GM21390 (cell line): Measurements from ENCODE around the gene GAN.

Source experiments
- ATAC-seq: cut with Tn5 transposase; IDR thresholded peaks from one replicate; pipeline ENCODE4 v1.9.1; 2021; ENCODE audit not compliant: unreplicated experiment

GAN gene

GRCh38 chr16:81349608-81350305 is 35.0 kb downstream of the GAN start:
- ATAC-seq = no peak

DNA sequence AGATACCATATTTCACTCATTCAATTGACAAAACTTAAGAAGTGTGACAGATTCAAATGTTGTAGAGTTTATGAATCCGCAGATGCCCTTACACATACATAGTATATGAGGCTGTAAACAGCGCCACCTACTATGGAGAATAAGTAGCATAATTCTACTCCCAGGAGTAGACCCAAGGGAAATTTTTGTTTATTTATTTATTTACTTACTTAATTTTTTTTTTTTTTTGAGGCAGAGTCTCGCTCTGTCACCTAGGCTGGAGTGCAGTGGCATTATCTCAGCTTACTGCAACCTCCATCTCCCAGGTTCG is 35.5 kb downstream of the GAN start:
- no peak for ATAC-seq

GRCh38 chr16:81353895-81354294 is 39.1 kb downstream of the GAN start:
- no peak for ATAC-seq

- no peak for ATAC-seq
Measured at GRCh38 chr16:81357711-81358260, 43.0 kb downstream of the GAN start.

DNA sequence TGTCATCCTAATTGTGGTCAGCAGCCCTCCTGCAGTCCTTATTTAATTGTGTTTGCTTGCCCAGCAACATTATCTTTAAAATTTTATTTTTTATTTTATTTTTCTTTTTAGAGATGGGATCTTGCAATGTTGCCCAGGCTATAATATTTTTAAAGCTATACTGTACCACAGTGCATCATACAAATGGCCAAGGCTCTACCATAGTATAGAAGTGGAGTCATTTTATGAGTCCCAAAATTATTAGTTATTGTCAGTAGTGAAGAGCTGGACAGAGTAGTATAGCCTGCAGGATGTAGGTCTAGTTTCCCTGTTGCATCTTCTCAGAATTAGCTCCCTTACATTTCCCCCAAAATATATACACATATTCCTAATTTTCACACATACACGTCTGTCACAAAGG is 44.1 kb downstream of the GAN start:
- no peak for ATAC-seq

- ATAC-seq = no peak
Measured at GRCh38 chr16:81360135-81360534, 45.4 kb downstream of the GAN start.

DNA sequence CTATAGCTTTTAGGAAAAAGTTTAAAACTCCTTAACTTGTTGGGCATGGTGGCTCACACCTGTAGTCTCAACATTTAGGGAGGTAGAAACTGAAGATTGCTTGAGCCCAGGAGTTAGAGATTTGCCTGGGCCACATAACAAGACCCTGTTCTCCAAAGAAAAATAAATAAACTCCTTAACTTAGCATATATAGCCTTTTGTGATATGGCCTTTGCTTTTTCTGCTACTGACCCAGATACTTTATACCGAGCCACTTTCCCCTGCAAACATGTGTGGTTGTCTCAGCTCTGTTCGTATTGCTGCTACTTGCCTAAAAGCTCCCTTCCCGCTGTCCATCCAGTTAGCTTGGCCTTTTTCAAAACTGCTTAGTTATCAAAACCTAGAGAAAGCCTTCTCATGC is 51.0 kb downstream of the GAN start:
- no peak for ATAC-seq

DNA sequence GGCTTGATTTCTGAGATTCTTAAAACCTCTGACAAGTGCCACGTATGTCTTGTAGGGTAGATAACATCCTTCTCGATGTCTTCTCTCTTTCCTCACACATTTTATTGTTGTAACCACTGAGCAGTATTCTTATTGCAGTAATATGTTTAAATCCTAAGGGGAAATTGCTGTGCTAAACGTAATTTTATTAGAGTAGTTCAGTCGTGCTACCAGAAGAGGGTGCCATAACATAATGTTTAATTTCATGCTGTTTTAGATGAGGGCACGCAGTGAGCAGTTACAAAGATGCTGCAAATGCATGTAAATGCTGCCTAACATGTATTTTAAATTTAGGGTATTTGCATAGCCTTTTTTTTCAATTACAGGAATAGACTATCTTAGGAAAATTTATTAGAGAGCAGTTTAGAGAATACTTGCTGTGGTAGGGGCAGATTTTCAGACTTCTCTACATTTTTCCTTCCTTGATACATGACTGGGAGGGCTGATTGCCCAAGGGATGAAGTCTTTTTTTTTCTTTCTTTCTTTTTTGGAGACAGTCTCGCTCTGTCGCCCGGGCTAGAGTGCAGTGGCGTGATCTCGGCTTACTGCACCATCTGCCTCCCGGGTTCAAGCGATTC is 51.7 kb downstream of the GAN start:
- no peak for ATAC-seq

DNA sequence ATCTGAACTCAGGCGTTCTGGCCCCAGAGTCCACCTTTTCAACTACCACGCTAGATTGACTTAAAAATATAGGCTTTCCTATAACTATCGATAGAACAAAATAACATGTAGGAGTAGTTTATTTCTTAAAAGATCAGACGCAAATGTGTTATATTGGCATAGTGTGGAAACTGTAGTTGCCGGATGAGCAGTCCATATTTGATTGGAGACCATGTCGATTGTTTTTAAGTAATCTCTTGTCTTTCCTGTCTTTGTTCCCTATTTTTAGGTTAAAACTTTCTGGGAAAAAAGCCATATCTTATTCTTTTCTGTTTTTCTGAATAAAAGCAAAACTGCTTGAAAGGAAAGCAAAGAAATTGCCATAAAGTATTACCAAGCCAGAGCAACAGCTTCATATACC is 53.1 kb downstream of the GAN start:
- no peak for ATAC-seq

DNA sequence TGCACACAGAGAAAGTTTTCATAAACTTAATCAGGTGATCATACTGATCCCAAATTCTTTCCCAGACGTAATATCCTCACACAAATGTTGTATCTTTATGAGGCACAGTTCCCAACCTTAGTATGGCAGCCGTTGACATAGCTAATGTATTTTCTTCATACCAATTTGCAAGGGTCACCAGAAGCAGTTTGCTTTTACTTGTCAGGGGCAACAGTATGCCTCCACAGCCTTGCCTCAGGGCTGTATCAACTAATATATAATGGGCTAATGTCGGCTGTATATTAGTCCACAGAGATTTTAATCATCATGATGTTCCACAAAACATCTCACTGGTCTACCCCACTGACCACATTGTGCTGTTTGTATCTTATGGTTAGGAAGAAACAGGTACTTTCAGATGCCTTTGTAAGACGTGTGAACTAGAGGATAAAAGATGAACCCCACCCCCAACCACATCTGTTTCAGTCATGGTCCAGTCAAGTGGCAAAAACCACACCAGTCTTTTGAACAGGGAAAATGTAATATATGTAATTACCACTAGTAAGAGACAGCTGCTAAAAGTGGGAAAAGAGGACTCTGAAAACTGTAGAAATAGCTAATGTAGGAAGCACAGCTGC is 55.2 kb downstream of the GAN start:
- peak; percentile 71 for ATAC-seq

- no peak for ATAC-seq
Measured at GRCh38 chr16:81371106-81371505, 56.3 kb downstream of the GAN start.

- ATAC-seq = no peak
Measured at GRCh38 chr16:81374550-81374949, 59.8 kb downstream of the GAN start.

DNA sequence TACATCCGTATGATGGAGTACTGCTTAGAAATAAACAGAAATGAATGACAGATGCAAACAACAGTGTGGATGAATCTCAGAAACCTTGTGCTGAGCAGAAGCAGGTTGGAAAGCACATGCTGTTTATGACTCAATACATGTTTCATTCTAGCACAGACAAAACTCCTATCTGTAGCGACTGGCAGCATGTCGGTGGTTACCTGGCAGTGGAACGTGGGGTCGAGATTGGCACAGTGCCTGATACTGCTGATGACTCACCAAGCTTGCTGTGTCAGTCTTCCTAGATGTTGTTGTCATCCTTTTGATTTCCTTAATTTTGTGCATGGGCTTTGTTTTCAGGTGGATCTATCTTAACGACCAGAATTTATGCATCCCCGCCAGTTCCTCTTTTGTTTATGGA is 62.1 kb downstream of the GAN start:
- no peak for ATAC-seq

GRCh38 chr16:81378049-81378448 is 63.3 kb downstream of the GAN start:
- ATAC-seq = no peak

GRCh38 chr16:81380932-81381331 is 66.2 kb downstream of the GAN start:
- no peak for ATAC-seq

- ATAC-seq = no peak
Measured at GRCh38 chr16:81384006-81384405, 69.2 kb downstream of the GAN start.

GRCh38 chr16:81385031-81385756 is 70.4 kb downstream of the GAN start:
- no peak for ATAC-seq

DNA sequence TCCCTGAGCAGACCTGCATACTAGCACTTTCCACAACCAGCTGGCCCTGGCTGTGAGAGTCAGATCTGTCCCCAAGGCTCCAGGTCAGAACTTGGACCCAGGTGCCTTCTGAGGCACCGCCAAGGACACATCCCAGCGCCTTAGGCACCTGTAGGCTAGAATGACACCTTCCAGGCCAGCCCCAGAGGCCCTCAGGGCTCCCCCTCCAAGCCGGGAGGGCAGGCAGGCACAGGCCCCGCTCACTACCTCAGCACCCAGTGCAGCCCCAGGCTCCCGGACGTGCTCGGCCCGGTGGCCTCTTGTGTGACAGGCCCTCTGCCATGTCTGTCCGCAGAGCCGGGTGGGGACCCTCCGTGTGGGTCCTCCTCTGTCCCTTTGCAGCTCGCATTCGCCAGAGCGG is 73.6 kb downstream of the GAN start:
- no peak for ATAC-seq

DNA sequence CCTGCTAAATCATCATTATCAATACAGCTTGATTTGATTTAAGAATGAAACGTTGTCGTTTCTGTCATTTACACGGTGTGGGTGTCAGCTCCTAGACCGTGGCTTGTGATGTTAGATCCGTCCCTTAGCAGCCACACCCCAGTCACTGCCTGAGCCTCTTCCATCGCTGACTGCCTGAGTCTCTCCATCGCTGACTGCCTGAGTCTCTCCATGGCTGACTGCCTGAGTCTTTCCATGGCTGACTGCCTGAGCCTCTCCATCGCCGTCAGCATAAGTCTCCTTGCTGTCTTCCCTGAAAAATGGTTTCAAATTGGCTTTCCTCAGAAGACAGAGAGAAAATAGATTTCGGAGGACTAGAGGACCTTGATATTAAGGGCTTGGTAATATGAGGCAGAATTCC is 76.1 kb downstream of the GAN start:
- no peak for ATAC-seq

DNA sequence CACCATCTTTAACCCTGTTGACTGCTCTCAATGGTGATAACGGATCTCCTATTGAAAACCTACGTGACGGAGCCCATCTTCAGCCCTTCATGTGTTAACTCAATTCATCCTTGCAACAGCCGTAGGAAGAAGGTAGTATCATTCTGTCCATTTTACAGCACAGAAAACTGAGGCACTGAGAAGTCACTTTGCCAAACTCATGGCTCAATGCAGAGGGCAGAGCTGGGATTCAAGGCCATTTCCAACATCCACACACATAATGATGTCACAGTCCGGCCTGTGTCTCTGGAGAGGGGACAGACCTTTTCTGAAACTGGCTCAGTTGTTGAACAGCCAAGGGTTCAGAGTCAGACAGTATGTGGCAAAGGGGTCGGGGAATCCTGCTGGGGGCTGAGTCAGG is 77.2 kb downstream of the GAN start:
- ATAC-seq = no peak

GRCh38 chr16:81394416-81394815 is 79.7 kb downstream of the GAN start:
- no peak for ATAC-seq
